NT2/D1 (cell line): ENCODE results near the gene NDUFA8.

Experiments used
- YY1 ChIP-seq: IDR thresholded peaks from 2 replicates; pipeline ENCODE4 v1.6.1; 2011; ENCODE audit not compliant: insufficient read length, insufficient read depth
- ZNF274 ChIP-seq: IDR thresholded peaks from 2 replicates; pipeline ENCODE4 v1.6.1; 2011; ENCODE audit warnings: mild to moderate bottlenecking, low read depth, low read length

DNA sequence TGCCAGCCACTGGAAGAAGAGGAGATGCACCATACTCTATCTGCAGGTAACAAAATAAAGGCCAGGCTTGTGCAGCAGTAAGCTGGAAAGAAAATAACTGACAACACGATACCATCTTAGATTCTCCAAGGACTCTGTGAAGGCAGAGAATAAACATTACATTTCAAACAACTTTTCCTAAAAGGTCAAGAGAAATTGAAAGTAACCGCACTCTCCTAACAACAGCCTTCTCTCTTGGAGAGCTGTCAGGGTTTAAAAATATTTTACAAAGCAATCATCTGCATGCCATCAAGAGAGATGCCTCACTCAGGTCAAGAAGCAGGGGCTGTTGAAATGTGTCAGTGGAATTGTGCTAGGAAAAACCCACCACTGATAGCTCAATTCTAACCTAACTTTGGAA lies 53.0 kb downstream of the NDUFA8 start:
- no peak for TF ChIP-seq YY1
- no peak for TF ChIP-seq ZNF274
